GM12874 (cell line): ENCODE measurements around the gene PLPP2.

Source experiments
- TF ChIP-seq, protein P1 (sequence below): IDR thresholded peaks from 2 replicates; pipeline ENCODE4 v1.5.1; 2011; ENCODE audit warnings: low read depth, mild to moderate bottlenecking, control low read depth, low read length, moderate library complexity; ENCODE audit not compliant: insufficient read depth

The PLPP2 gene

DNA sequence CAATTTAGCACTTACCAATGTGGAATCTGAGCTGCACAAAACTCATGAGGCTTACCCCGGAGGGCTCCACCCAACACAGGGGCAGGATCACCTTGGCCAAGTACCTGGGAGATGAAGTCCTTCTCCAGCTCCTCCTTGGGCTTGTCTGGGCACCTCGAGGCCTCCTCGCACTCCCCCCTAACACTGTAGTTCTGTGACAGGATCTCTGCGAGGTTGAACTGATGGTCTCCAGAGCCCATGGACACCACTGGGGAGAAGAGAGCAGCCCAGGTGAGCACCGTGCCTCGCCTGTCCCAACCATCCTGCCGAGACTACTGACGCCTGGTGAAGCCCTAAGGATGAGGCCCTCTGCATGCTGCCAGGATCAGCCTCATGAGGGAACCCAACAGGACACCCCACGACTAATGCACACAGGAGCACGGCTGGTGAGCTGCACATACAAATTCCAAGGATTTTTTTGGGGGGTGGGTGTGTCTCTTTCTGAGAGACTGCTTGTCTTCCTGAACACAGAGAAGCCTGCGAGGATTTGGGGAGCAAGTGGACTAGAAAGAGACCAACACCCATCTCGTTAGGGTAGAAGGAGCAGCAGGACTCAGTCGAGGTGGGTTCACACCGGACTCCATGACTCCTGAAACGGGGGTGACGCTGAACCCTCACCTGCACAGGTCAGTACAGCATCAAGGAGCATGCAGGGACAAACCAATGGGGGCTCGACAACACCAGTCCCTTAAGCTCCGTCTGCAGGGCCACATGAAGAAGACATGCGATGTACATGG, 43.3 kb upstream of the PLPP2 start:
- TF ChIP-seq, protein P1, sequence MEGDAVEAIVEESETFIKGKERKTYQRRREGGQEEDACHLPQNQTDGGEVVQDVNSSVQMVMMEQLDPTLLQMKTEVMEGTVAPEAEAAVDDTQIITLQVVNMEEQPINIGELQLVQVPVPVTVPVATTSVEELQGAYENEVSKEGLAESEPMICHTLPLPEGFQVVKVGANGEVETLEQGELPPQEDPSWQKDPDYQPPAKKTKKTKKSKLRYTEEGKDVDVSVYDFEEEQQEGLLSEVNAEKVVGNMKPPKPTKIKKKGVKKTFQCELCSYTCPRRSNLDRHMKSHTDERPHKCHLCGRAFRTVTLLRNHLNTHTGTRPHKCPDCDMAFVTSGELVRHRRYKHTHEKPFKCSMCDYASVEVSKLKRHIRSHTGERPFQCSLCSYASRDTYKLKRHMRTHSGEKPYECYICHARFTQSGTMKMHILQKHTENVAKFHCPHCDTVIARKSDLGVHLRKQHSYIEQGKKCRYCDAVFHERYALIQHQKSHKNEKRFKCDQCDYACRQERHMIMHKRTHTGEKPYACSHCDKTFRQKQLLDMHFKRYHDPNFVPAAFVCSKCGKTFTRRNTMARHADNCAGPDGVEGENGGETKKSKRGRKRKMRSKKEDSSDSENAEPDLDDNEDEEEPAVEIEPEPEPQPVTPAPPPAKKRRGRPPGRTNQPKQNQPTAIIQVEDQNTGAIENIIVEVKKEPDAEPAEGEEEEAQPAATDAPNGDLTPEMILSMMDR = no peak

GRCh38 chr19:330503-330902, 39.3 kb upstream of the PLPP2 start:
- TF ChIP-seq, protein P1 = no peak

- TF ChIP-seq, protein P1 = no peak
These were observed 38.7 kb upstream of the PLPP2 start for GRCh38 chr19:329876-330275.

GRCh38 chr19:328025-328505, 36.9 kb upstream of the PLPP2 start:
- TF ChIP-seq, protein P1 = no peak

DNA sequence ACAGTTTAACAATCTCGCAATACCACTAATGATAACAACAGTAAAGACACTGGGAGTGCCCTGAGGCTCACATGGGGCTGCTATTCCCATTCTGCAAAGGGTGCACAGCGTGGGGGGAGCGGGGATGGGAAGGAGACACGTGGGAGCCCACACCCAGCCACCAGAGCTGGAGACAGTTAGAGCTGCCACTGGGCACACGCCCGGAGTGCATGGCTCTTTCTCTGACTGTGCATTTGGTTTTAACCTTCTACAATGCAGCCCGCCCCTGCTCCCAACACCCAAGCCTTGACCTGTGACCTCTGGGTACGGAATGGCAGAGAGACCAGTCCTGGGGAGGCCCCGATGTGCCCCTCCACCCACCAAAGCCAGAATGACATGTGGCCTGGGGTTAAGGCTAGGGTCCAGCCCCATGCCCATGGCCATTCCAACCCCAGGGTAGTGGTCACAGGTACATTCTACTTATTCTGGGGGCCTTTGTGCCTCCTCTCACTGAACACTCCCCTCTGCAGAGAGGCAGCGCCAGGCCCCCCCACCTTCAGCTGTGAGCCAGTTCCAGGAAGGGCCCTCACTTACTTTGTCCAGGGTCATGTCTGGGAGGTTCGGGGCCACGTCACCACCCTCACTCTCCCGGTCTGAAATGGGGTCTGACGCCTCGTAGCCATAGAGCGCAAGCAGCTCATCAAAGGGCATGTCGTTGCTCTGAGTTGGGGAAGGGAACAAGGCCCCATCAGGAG, 36.3 kb upstream of the PLPP2 start:
- TF ChIP-seq, protein P1 = no peak

- TF ChIP-seq, protein P1 = no peak
These were observed 35.7 kb upstream of the PLPP2 start for GRCh38 chr19:326871-327270.

- TF ChIP-seq, protein P1 = no peak
These were observed 34.8 kb upstream of the PLPP2 start for GRCh38 chr19:325937-326565.
